ENCODE measurements around the gene PSMA1. TPM values are rescaled to one million over a fixed set of nuclear protein-coding genes. Genes with fewer than 3 reads are reported as not detected.

The PSMA1 gene
- total and polyA plus RNA-seq, 2 of the 8 experiments (the other 6 are each of a cell fraction or from before 2014, with no cell fraction given) = 148 to 159 TPM

- Histone ChIP-seq H2BK12ac (ENCODE audit: low read depth, low read length) (no peak overlapping the region; the same call in 1 of the 2 replicates), H3K9ac (replicated peaks in 1 of 4; ENCODE audit: extremely low read depth in 1 of 4, low read depth in 3 of 4, low read length in 3 of 4) (peak overlapping the region in 3 of 4 experiments; percentile 69 to 93 (median 79); a peak in 5 of 7 replicates), H3K36me3 (ENCODE audit: control insufficient read depth in 2 of 4, insufficient read depth in 4 of 4, low read length in 3 of 4) (peaks cover 0 to 34% (median 8%) of the 10 kb centered on the region in 4 experiments; a peak in 6 of 8 replicates), H4K91ac (replicated peaks; ENCODE audit: insufficient read length, low read length) (no peak overlapping the region), H4K5ac (ENCODE audit: insufficient read length, low read depth, low read length) (peak overlapping the region; percentile 30), H3K79me1 (ENCODE audit: low read depth, low read length) (no peaks in the 10 kb centered on the region), H3K14ac (ENCODE audit: insufficient read length) (no peak overlapping the region), H2AK5ac (ENCODE audit: low read depth, low read length) (no peak overlapping the region), H3K56ac (replicated peaks; ENCODE audit: insufficient read length, low read depth, low read length) (peak overlapping the region; percentile 86), H3K27me3 (replicated peaks in 1 of 4; ENCODE audit: control insufficient read depth in 3 of 4, extremely low read depth in 1 of 4, insufficient read depth in 3 of 4, low read length in 3 of 4) (no peaks in the 10 kb centered on the region), H3K4ac (replicated peaks; ENCODE audit: insufficient read length, low read depth, low read length) (no peak overlapping the region), H4K8ac (ENCODE audit: extremely low read depth, insufficient read depth, low read length) (no peak overlapping the region), H3K79me2 (ENCODE audit: control insufficient read depth in 1 of 2, insufficient read depth in 2 of 2, low read length in 2 of 2) (peaks cover 0 to 17% of the 10 kb centered on the region in 2 experiments; a peak in 3 of 4 replicates), H3K23me2 (ENCODE audit: low read depth, low read length) (peaks cover 3% of the 10 kb centered on the region; the same call in 1 of the 2 replicates), H2BK20ac (ENCODE audit: low read length) (no peak overlapping the region), H2AFZ (ENCODE audit: low read length) (peak overlapping the region; percentile 81; the same call in 1 of the 2 replicates), H3K9me3 (ENCODE audit: insufficient read depth in 2 of 2, low read depth in 1 of 2, low read length in 1 of 2) (no peaks in the 10 kb centered on the region), H3K18ac (ENCODE audit: extremely low read depth, low read length) (no peak overlapping the region), H4K20me1 (replicated peaks in 1 of 2; ENCODE audit: control insufficient read depth in 1 of 2, insufficient read depth in 2 of 2, low read length in 2 of 2) (peaks cover 0 to 3% of the 10 kb centered on the region in 2 experiments), H2BK120ac (replicated peaks; ENCODE audit: low read depth, low read length) (no peak overlapping the region), H3K4me3 (ENCODE audit: extremely low read depth in 1 of 4, insufficient read depth in 2 of 4, low read depth in 3 of 4, low read length in 4 of 4) (peak overlapping the region; percentile 70 to 87 (median 77)), H3K27ac (ENCODE audit: low read depth, low read length) (no peak overlapping the region), H2BK15ac (ENCODE audit: low read length) (no peak overlapping the region), H2BK5ac (ENCODE audit: low read depth, low read length) (0 out of 2 replicates have a peak overlapping the region, but pooled peaks have one; percentile 50), H3K4me1 (replicated peaks in 1 of 4; ENCODE audit: control insufficient read depth in 3 of 4, insufficient read depth in 4 of 4, low read length in 3 of 4) (no peaks in the 10 kb centered on the region; a peak in 1 of 7 replicates), H3K4me2 (ENCODE audit: insufficient read depth in 1 of 2, low read depth in 2 of 2, low read length in 2 of 2) (peak overlapping the region; percentile 60 to 69), H3K23ac (ENCODE audit: insufficient read length) (no peak overlapping the region)
- POLR2A ChIA-PET (ENCODE audit: partially characterized antibody) = interaction anchor here (0.6 to 1.7 kb wide), 13 partner anchors 10 to 409 kb away, joined by 3 to 10 read pairs (median 3); partner anchors contain the start of genes CYP2R1, PDE3B and PSMA1
- 7% methylated on average over 6 of the region's 6 CpGs; no CpG with 5 or more reads in 1 of the 2 experiments for WGBS, 2 experiments (ENCODE audit: extremely low coverage in 1 of 2, insufficient coverage in 1 of 2, insufficient read length in 1 of 2, insufficient replicate concordance in 2 of 2, low coverage in 1 of 2, low lambda C conversion rate in 2 of 2, missing lambda C conversion rate in 1 of 2)
- no peak for DNase-seq (ENCODE audit: low read depth in 1 of 2, low spot score in 2 of 2)
- CTCF ChIA-PET (ENCODE audit: partially characterized antibody) = interaction anchor here (1.0 kb wide), 1 partner anchor 46 kb away, joined by 3 read pairs; no protein-coding TSS in a partner anchor
- FAIRE-seq = no peak
- no peak for TF ChIP-seq NRF1 (IDR thresholded peaks at IDR 0.05; ENCODE audit: low read depth, low read length)
- peak; percentile 85 for TF ChIP-seq ASH2L (IDR thresholded peaks at IDR 0.05; ENCODE audit: low read length)
Observed at GRCh38 chr11:14500181-14500651, 20.0 kb downstream of the PSMA1 start.

All from H1 (cell line).